ENCODE measurements around the gene DSCAML1. TPM values are rescaled to one million over a fixed set of nuclear protein-coding genes. Genes with fewer than 3 reads are reported as not detected.

The DSCAML1 gene
- total RNA-seq, 1 experiment from 2014 or later = not detected

DNA sequence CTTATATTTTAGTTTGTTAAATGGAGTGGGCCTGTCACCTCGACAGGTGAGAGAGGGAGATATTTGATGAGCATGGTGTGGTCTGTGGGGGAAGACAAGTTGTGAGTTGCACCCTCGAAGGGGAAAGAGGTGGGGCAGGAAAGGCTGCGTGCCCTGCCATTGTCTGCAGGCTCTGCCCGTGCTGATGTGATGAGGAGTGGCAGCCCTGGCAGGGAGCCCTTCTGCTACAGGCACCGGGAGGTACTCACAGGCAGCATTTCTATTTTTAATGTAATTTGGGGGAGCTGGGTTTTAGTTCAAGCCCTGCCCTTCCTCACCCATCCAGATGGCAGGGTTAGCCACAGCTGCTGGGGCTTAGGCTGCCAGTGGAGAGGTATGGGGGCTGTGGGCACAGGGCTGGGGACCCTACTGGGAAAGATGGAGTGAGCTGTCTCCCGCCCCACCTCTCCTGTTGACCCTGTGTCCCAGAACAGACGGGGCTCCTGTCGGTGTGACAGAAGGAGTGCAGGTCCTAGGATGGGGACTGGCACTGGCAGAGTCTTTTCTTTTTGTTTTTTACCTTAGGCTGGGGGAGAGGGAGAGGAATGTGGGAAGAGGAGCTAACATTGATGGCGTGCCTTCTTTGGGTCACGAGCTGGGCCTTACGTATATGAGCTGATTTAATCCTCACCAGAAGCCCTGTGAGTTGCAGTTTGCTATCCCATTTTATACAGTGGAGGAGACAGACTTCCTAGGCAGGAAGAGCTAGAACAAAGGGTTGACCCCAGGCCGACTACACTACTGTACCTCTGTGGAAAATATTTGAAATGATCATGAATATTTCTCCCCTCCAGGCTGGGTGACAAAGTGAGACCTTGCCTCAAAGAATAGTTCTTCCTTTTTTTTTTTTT, 417.8 kb downstream of the DSCAML1 start:
- TF ChIP-seq EZH2phosphoT487 (IDR thresholded peaks at IDR 0.05; ENCODE audit: borderline replicate concordance, low read length) (no peak), CTCF (conservative IDR thresholded peaks at IDR 0.05; ENCODE audit: low read depth, low read length) (no peak), EZH2 (IDR thresholded peaks at IDR 0.05; ENCODE audit: low read length, unreplicated experiment) (no peak)
- no peaks in the 10 kb centered on the region for H3K27me3 ChIP-seq (ENCODE audit: low read length)
- DNase-seq (no peak), ATAC-seq (no peak)
- no peaks in the 10 kb centered on the region for H3F3A ChIP-seq (ENCODE audit: low read length, unreplicated experiment)
- no peak overlapping the region for H3K9ac ChIP-seq (ENCODE audit: low read length)
- no peaks in the 10 kb centered on the region for H3K9me3 ChIP-seq (ENCODE audit: low read length)
- no peaks in the 10 kb centered on the region for H3K9me2 ChIP-seq (replicated peaks; ENCODE audit: low read length)
- H2AFZ ChIP-seq (ENCODE audit: low read length) = no peak overlapping the region
- intact Hi-C loops (cut with micrococcal nuclease) = no loop called here
- H3K4me3 ChIP-seq (ENCODE audit: low read length) = no peak overlapping the region
- no TSS peak for BruUV-seq (replicated peaks)
- no peaks in the 10 kb centered on the region for H3K79me2 ChIP-seq (ENCODE audit: low read length)
- POLR2A ChIA-PET (ENCODE audit: unreplicated experiment) = no interaction called here
- no peak overlapping the region for H3K27ac ChIP-seq (ENCODE audit: low read length)
- CTCF ChIA-PET = no interaction called here
- peaks cover 18% of the 10 kb centered on the region for H3K4me1 ChIP-seq (ENCODE audit: insufficient read depth, low read length)
- H4K20me1 ChIP-seq (ENCODE audit: low read length) = no peaks in the 10 kb centered on the region
- H3K36me3 ChIP-seq (ENCODE audit: low read depth, low read length) = peaks cover 24% of the 10 kb centered on the region
- no peak overlapping the region for H3K4me2 ChIP-seq (ENCODE audit: low read length)

Other genes starting within 250 kb of the DSCAML1 start
- gene FXYD2, start 27.5 kb upstream of the DSCAML1 start, total RNA-seq (2014; rRNA removed) = not detected in 2 replicates
- not detected in 2 replicates for gene FXYD6, start 79.4 kb upstream of the DSCAML1 start, total RNA-seq (2014; rRNA removed)
- 2.2 and 2.9 TPM in 2 replicates for gene TMPRSS13, start 132.2 kb upstream of the DSCAML1 start, total RNA-seq (2014; rRNA removed)
- gene IL10RA, start 189.2 kb upstream of the DSCAML1 start, total RNA-seq (2014; rRNA removed) = not detected in 2 replicates